ENCODE results near the gene JPH4.
"Not testable (repeated sequence)": the region's sequence is repeated elsewhere in the genome, so short reads cannot be mapped to it uniquely, and the experiment has no call there.

The JPH4 gene

DNA sequence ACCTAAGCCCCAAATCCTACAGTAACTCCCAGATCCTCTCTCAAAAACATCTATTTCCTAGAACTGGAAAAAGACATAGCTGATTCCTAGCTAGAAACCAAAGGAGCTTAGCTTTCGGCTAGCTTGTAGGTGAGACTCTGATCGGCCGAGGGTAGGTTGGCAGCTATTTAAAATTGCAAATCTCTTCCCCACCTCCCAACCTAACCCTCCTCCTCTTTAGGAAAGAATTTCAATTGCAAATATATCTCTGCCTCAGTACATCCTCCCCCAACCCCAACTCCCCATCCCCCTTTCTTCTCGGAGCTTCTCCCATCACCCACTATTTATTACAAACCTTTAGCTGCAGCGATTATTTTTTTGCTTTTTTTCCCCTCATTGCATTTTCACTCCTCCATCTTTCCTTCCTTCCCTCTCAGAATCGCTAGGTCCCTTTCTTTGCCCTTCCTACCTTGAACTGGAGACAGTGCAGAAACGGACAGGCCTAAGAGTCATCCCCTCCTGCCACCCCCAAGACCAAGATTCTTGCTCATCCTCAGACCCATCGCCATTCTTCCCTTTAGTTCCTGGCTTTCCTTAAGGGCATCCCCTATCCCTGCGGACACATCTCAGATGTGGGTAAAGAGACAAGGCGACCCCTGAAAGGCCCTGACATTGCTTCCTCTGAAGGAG, 40.4 kb downstream of the JPH4 start:
- H3K27ac ChIP-seq = no peak overlapping the region
- TF ChIP-seq, protein P1, sequence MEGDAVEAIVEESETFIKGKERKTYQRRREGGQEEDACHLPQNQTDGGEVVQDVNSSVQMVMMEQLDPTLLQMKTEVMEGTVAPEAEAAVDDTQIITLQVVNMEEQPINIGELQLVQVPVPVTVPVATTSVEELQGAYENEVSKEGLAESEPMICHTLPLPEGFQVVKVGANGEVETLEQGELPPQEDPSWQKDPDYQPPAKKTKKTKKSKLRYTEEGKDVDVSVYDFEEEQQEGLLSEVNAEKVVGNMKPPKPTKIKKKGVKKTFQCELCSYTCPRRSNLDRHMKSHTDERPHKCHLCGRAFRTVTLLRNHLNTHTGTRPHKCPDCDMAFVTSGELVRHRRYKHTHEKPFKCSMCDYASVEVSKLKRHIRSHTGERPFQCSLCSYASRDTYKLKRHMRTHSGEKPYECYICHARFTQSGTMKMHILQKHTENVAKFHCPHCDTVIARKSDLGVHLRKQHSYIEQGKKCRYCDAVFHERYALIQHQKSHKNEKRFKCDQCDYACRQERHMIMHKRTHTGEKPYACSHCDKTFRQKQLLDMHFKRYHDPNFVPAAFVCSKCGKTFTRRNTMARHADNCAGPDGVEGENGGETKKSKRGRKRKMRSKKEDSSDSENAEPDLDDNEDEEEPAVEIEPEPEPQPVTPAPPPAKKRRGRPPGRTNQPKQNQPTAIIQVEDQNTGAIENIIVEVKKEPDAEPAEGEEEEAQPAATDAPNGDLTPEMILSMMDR (IDR thresholded peaks at IDR 0.05) = no peak
- H3K36me3 ChIP-seq = no peaks in the 10 kb centered on the region
- H3K27me3 ChIP-seq = no peaks in the 10 kb centered on the region
- peaks cover 0 to 2% of the 10 kb centered on the region in 2 experiments for H3K4me1 ChIP-seq (ENCODE audit: control insufficient read depth in 1 of 2, insufficient read depth in 1 of 2, low read depth in 1 of 2, low read length in 1 of 2)
- H3K4me3 ChIP-seq (ENCODE audit: low read depth in 1 of 2, low read length in 1 of 2) = no peak overlapping the region
- H3K9me3 ChIP-seq = no peaks in the 10 kb centered on the region

DNA sequence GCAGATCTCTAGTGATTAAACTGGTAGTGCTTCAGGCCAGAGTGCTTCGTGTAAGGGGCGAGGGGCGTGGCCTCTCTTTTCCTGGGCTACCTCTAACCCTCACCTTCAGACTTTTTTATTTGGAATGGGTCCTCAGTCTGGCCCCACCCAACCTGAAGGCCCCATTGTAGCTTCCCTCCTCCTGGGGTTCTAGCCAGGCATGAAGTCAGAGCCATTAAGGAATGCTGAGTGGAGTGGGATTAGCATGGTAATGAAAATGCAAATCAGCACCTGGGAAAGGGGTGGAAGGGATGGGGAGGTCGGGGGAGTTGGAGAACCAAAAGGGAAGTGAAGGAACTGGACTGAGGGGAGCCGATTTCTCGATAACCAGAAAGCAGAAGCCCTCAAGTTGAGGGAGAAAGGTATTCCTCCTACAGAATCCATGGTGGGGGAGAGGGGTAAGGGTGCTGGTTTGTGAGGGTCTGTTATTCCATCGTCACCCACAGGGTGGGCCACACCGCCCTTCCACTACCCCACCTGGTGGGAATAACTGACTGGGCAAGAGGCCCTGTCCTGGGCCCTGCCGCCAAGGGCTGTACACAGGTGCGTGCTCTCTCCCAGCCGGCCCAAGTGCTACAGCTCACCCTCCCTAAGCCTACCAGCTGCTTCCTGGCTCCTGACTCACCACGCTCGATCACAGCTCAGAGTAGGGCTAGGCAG, 41.1 kb downstream of the JPH4 start:
- TF ChIP-seq, protein P1 (IDR thresholded peaks at IDR 0.05) = no peak
- Histone ChIP-seq H3K27ac (no peak overlapping the region), H3K27me3 (no peaks in the 10 kb centered on the region), H3K4me3 (ENCODE audit: low read depth in 1 of 2, low read length in 1 of 2) (no peak overlapping the region), H3K9me3 (no peaks in the 10 kb centered on the region), H3K36me3 (no peaks in the 10 kb centered on the region), H3K4me1 (ENCODE audit: control insufficient read depth in 1 of 2, insufficient read depth in 1 of 2, low read depth in 1 of 2, low read length in 1 of 2) (no peaks in the 10 kb centered on the region)

DNA sequence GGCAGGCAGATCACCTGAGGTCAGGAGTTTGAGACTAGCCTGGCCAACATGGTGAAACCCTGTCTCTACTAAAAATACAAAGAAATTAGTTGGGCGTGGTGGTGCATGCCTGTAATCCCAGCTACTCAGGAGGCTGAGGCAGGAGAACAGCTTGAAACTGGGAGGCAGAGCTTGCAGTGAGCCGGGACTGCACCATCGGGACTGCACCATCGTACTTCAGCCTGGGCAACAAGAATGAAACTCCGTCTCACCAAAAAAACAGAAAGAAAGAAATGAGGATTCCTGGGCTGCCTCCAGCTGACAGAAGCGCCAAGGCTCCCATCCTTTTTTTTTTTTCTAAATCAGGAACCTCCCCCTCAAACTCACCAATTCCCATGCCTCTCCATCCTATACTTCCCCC, 41.7 kb downstream of the JPH4 start:
- not testable (repeated sequence) for H3K27ac ChIP-seq; H3K4me1 ChIP-seq (ENCODE audit: control insufficient read depth in 1 of 2, insufficient read depth in 1 of 2, low read depth in 1 of 2, low read length in 1 of 2); H3K27me3 ChIP-seq; H3K4me3 ChIP-seq (ENCODE audit: low read depth in 1 of 2, low read length in 1 of 2); H3K9me3 ChIP-seq; H3K36me3 ChIP-seq

DNA sequence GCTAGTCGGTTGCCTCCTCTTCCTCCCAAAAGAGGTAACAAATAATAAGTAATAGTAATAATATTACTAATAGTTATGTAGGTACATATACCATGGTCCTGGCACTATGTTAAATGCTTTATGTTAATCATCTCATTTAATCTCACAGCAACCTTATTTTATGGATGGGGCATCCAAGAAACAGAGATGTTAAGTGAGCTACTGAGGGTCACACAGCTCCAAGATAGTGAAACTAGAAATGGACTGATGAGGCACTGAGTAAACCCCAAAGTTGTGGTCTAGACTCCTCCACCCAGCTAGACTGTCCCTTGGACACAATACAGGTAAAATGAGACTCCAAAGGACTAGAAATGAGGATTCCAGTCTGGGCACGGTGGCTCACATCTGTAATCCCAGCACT, 42.1 kb downstream of the JPH4 start:
- Histone ChIP-seq H3K27ac (no peak overlapping the region), H3K36me3 (no peaks in the 10 kb centered on the region), H3K27me3 (no peaks in the 10 kb centered on the region), H3K4me1 (ENCODE audit: control insufficient read depth in 1 of 2, insufficient read depth in 1 of 2, low read depth in 1 of 2, low read length in 1 of 2) (no peaks in the 10 kb centered on the region), H3K4me3 (ENCODE audit: low read depth in 1 of 2, low read length in 1 of 2) (no peak overlapping the region), H3K9me3 (no peaks in the 10 kb centered on the region)
- TF ChIP-seq, protein P1 (IDR thresholded peaks at IDR 0.05) = no peak

DNA sequence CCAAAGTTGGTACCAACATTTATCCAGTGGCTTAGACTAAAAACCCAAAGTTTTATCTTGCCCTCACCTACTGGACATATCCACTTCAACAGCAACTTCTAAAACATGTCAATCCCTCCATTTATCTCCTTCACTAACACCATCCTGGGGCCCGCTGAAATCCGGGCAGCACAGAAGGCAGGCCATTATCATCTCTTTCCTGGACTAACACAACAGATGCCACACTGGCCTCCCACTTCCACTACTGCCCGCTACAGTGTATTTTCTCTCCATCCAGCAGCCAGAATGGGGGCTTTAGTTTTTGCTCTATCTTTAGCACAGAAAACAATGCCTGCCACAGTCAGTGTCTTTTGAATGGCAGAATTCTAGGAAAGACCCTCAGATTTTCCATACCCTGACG, 42.6 kb downstream of the JPH4 start:
- Histone ChIP-seq H3K36me3 (no peaks in the 10 kb centered on the region), H3K27ac (no peak overlapping the region), H3K9me3 (no peaks in the 10 kb centered on the region), H3K4me3 (ENCODE audit: low read depth in 1 of 2, low read length in 1 of 2) (no peak overlapping the region), H3K27me3 (no peaks in the 10 kb centered on the region), H3K4me1 (ENCODE audit: control insufficient read depth in 1 of 2, insufficient read depth in 1 of 2, low read depth in 1 of 2, low read length in 1 of 2) (no peaks in the 10 kb centered on the region)
- TF ChIP-seq, protein P1 (IDR thresholded peaks at IDR 0.05) = no peak

DNA sequence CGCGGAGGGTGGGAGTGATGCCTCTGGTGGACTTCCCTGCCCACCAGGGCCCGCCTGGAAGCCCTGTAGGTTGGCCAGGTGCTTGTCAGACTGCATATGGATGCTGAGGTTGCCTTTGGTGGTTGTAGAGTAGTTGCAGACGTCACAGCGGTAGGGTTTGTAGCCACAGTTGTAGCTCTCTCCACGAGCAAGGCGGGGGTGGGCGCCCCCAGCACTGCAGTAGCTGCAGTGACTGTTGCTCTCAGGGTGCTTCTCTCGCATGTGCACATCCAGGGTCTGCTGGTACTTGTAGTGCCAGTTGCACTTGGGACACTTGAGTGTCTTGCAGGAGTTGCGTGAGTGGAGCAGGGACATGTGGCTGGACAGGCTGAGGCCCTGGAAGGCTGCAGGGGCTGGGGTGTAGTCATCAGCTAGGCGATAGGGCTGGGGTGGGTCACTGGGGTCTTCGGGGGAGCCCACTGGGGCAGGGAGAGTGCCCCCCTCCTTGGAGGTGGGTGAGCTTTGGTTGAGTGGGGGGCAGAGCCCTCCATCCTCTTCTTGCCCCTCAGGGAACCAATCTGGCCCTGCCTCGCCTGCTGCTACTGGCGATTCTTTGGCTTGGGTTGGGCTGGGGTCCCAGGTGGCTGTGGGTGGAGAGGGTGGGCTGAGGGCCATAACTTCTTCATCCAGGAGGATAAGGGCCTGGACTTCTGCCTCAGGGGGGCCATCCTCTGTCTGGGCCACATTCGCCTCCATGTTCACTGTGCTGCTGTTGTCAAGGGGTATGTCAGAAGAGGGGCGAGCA, 44.7 kb downstream of the JPH4 start:
- no peaks in the 10 kb centered on the region for H3K36me3 ChIP-seq
- H3K27ac ChIP-seq = no peak overlapping the region
- no peaks in the 10 kb centered on the region for H3K9me3 ChIP-seq
- no peaks in the 10 kb centered on the region for H3K27me3 ChIP-seq
- H3K4me1 ChIP-seq (ENCODE audit: control insufficient read depth in 1 of 2, insufficient read depth in 1 of 2, low read depth in 1 of 2, low read length in 1 of 2) = no peaks in the 10 kb centered on the region
- H3K4me3 ChIP-seq (ENCODE audit: low read depth in 1 of 2, low read length in 1 of 2) = no peak overlapping the region
- TF ChIP-seq, protein P1 (IDR thresholded peaks at IDR 0.05) = no peak

All from neutrophil (primary cell).